GM20000 (cell line): ENCODE results near the gene A3GALT2.

Source experiments
- DNase-seq: peaks from one replicate; pipeline ENCODE4 v3.0.0; 2012; ENCODE audit warnings: low spot score
- TF ChIP-seq, protein P1 (sequence below): IDR thresholded peaks from 2 replicates; pipeline ENCODE4 v1.5.1; 2012; ENCODE audit warnings: mild to moderate bottlenecking, control low read depth; ENCODE audit errors: extremely low read depth, missing control alignments

A3GALT2 gene

DNA sequence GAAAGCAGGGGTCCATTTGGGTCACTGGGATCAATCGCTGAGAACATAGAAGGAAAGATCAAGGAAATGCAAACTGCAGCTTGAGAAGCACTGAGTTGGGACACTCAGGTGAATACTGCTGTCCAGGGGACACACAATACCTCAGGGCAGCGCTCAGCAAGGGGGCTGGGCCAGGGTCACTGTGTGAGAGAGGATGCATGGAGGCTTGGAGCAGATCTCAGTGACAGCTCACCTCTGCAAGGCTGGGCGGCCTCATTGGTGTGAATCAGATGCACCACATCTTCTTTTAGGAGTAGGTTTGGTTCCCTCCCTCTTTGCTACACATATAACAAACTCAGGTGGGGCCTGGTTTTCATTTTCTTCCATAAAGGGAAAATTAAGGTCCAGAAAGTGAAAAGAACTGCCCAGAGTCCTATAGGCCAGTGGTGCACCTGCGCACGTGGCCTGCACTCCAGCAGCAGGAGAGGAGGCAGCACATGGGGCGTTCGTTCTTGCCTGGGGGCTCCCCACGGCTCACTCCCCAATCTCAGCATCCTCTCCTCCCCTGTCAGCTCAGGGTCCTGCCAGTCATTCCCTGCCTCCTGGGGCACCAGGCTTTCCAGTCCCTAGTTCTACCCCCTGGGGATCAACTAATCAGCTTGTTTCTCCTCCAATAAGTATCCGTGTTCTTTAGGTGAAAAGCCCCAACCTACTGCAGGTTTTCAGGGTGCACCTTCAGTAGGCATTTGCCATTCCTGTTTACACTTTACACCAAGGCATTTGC is 1.5 kb downstream of the A3GALT2 start:
- no peak for DNase-seq
- TF ChIP-seq, protein P1, sequence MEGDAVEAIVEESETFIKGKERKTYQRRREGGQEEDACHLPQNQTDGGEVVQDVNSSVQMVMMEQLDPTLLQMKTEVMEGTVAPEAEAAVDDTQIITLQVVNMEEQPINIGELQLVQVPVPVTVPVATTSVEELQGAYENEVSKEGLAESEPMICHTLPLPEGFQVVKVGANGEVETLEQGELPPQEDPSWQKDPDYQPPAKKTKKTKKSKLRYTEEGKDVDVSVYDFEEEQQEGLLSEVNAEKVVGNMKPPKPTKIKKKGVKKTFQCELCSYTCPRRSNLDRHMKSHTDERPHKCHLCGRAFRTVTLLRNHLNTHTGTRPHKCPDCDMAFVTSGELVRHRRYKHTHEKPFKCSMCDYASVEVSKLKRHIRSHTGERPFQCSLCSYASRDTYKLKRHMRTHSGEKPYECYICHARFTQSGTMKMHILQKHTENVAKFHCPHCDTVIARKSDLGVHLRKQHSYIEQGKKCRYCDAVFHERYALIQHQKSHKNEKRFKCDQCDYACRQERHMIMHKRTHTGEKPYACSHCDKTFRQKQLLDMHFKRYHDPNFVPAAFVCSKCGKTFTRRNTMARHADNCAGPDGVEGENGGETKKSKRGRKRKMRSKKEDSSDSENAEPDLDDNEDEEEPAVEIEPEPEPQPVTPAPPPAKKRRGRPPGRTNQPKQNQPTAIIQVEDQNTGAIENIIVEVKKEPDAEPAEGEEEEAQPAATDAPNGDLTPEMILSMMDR: no peak

DNA sequence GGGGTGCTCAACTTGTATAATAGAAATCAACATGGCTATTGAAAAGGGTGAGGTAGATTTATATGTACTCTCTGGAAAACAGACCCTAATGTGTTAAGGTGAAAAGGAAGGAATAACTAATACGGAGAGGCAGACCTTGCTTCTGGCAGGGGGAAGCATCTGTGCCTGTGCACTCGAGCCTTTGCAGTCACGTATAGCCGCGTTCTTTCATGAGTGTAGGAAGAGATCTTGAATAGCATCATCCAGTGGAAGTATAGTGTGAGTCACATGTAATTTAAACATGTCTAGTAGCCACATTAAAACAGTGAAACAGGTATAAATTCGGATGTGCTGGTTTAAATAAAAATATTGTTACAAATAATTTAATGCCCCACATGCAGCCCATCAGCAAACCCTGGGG is 3.0 kb downstream of the A3GALT2 start:
- no peak for DNase-seq
- TF ChIP-seq, protein P1: no peak

DNA sequence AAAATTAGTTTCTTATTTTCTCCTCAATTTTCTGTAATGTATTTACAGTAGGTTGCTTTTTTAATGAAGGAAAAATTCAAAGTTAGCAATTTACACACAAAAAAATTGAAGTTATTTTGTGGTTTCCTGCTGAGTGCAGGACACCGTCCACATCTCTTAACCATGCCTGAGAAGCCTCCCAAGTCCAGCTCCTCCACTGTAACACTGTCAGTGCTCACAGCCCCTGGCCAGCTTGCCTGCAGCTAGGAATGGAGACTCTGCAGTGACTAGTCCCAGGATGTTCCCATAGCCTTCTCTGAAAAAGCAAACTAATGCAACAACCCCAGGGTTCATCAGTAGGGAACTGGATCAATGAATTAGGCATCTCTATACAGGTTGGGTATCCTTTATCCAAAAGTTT is 3.5 kb downstream of the A3GALT2 start:
- no peak for DNase-seq
- TF ChIP-seq, protein P1: no peak

DNA sequence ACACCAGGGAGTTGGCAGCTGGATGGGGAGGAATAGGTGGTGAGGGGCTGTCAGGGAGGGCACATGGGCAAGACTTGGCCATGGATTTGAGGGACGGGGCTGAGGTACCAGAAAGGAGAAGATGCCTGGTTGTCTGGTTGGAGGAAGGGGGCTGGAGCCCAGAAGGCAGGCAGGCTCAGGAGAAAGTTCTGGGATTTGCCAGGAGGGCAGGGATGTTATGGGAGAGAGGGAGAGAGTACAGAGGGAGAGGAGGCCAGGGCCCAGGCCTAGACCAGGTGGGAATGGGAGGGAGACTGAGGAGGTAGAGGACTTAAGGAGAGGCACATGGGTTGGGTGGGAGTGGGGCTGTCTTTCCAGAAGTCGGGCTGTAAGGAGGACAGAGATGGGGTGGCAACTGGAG is 4.3 kb downstream of the A3GALT2 start:
- DNase-seq: no peak
- TF ChIP-seq, protein P1: no peak

DNA sequence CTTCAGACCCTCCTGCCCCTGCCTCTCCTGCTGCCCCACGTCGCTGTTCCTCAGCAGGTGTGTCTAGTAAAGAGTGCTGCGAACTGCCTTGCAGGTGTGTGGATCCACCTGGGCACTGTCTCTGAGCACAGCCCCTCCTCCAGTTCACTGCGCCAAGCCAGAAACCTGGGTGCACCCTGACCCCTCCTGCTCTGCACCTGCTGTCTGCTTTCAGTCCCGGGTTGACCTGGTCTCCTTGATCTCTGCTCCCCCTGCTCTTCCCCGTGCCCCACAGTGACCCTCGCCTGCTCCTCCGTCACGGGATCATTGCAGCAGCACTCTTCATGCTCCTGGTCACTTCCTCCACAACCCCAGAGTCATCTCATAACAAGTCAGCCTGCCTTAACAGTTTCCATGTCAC is 6.5 kb downstream of the A3GALT2 start:
- no peak for DNase-seq
- TF ChIP-seq, protein P1: no peak

DNA sequence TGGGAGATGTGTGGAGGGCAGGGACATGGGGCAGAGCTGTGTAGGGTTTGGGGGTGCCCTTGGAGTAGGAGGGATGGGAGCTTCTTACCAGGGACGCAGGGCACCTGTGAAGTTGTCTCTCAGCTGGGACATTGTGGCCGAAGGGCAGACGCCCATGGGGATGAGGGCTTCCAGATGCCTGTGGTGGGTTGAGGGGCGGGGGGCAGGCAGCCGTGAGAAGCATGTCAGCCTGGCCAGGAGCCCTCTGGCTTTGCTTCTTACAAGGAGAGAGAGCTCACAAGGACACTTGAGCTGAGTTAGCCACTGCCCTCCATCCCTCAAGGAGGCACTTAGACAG is 8.5 kb downstream of the A3GALT2 start:
- TF ChIP-seq, protein P1: no peak
- DNase-seq: no peak

DNA sequence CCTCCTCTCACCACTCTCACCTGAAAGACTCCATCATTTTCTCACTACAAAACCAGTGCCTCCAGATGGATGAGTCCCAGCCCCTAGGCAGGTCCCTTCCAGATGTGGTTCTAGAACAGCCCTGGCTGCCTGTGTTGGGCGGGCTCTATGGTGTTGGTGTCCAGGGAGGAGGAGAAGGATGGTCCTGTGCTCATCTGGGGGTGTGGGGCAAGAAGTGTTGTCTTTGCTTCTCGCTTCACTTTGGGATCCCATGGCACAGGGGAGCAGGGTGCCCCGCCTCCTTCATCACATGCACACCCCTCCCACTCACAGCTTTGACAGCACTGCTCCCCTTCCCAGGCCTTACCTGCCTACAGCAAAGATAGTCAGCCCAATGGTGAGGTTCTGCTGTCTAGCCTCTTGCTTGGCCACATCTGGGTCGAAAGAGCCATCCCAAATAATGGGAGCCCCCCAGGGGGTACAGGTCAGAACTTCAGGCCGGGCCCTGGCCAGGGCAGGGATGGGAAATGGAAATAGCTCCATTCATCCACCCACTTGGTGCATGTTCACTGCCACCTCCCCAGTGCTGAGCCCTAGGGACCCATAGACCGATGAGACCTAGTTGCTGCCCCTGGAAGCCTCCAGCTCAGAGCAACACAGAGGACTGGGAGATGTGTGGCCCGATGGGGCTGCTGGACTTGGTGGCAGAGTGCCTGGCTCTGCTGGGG is 9.0 kb downstream of the A3GALT2 start:
- TF ChIP-seq, protein P1: no peak
- no peak for DNase-seq
